WTC11 (cell line): ENCODE results near the gene ANKEF1. TPM values are rescaled to one million over a fixed set of nuclear protein-coding genes. Genes with fewer than 3 reads are reported as not detected.

Experiments used
- ATAC-seq: fragments of 200-7000 bp; cut with Tn5 transposase; 2 replicates; pipeline ENCODE4 v1.10.0; 2021; ENCODE audit warnings: mild to moderate bottlenecking, moderate library complexity
- CTCF ChIA-PET: fragments of 300-600 bp; sonication (Branson Sonifier 250); formaldehyde crosslinking; loops from one replicate; lab custom pipeline; 2021; ENCODE audit warnings: antibody characterized with exemption; lab: Charles Lee
- POLR2A ChIA-PET: fragments of 350-600 bp; sonication (Branson Sonifier 250); formaldehyde crosslinking; loops from one replicate; lab custom pipeline; 2021; ENCODE audit warnings: antibody characterized with exemption; lab: Charles Lee
- DNase-seq: peaks from one replicate; pipeline ENCODE4 v3.0.0; 2021; ENCODE audit warnings: low spot score
- H3K27ac Mint-ChIP-seq: 2 replicates; pipeline ENCODE4 v1.8.0; 2021; ENCODE audit warnings: mixed read lengths
- H3K27me3 Mint-ChIP-seq: 2 replicates; pipeline ENCODE4 v1.8.0; 2021; ENCODE audit warnings: low read depth, mild to moderate bottlenecking, moderate library complexity, mixed read lengths
- H3K36me3 Mint-ChIP-seq: 2 replicates; pipeline ENCODE4 v1.8.0; 2021; ENCODE audit warnings: mixed read lengths
- H3K4me1 Mint-ChIP-seq: 2 replicates; pipeline ENCODE4 v1.8.0; 2022; ENCODE audit warnings: mixed read lengths
- H3K4me3 Mint-ChIP-seq: 2 replicates; pipeline ENCODE4 v1.8.0; 2021; ENCODE audit warnings: mild to moderate bottlenecking, moderate library complexity, mixed read lengths
- H3K9me3 Mint-ChIP-seq: 2 replicates; pipeline ENCODE4 v1.8.0; 2021; ENCODE audit warnings: mixed read lengths
- E2F5 ChIP-seq: sonication (generic); formaldehyde crosslinking; IDR thresholded peaks from 2 replicates; pipeline ENCODE4 v1.8.1; 2022; ENCODE audit warnings: mild to moderate bottlenecking, moderate library complexity, missing genetic modification reagents
- FOXK1 ChIP-seq: sonication (generic); formaldehyde crosslinking; IDR thresholded peaks from 2 replicates; pipeline ENCODE4 v1.8.0; 2022; ENCODE audit warnings: mild to moderate bottlenecking, moderate library complexity, missing genetic modification reagents
- FOXP1 ChIP-seq: sonication (generic); formaldehyde crosslinking; IDR thresholded peaks from 2 replicates; pipeline ENCODE4 v1.8.0; 2022; ENCODE audit warnings: missing genetic modification reagents, mild to moderate bottlenecking, moderate library complexity, borderline replicate concordance
- GRHL2 ChIP-seq: fragments of 250-450 bp; sonication (Bioruptor Pico); IDR thresholded peaks from 2 replicates; pipeline ENCODE4 v1.8.0; 2022; ENCODE audit warnings: mild to moderate bottlenecking, moderate library complexity; ENCODE audit not compliant: insufficient replicate concordance, severe bottlenecking
- IRF1 ChIP-seq: sonication (generic); formaldehyde crosslinking; IDR thresholded peaks from 2 replicates; pipeline ENCODE4 v1.8.0; 2023; ENCODE audit warnings: missing genetic modification reagents
- MYBL2 ChIP-seq: sonication (generic); formaldehyde crosslinking; IDR thresholded peaks from 2 replicates; pipeline ENCODE4 v1.8.1; 2023; ENCODE audit warnings: mild to moderate bottlenecking, moderate library complexity, missing genetic modification reagents
- NFYB ChIP-seq: sonication (generic); formaldehyde crosslinking; conservative IDR thresholded peaks from 2 replicates; pipeline ENCODE4 v1.8.0; 2022; ENCODE audit warnings: low read depth, missing genetic modification reagents
- NR1H2 ChIP-seq: sonication (generic); formaldehyde crosslinking; IDR thresholded peaks from 2 replicates; pipeline ENCODE4 v1.9.0; 2021; ENCODE audit warnings: mild to moderate bottlenecking, moderate library complexity, missing genetic modification reagents
- NR2C2 ChIP-seq: sonication (generic); formaldehyde crosslinking; IDR thresholded peaks from 2 replicates; pipeline ENCODE4 v1.8.0; 2022; ENCODE audit warnings: mild to moderate bottlenecking, missing genetic modification reagents
- SMAD4 ChIP-seq: sonication (generic); formaldehyde crosslinking; IDR thresholded peaks from 2 replicates; pipeline ENCODE4 v1.8.0; 2022; ENCODE audit warnings: mild to moderate bottlenecking, missing genetic modification reagents
- SOX15 ChIP-seq: fragments of 250-450 bp; sonication (Bioruptor Pico); IDR thresholded peaks from 2 replicates; pipeline ENCODE4 v1.9.0; 2021; ENCODE audit warnings: mild to moderate bottlenecking
- STAT6 ChIP-seq: sonication (generic); formaldehyde crosslinking; conservative IDR thresholded peaks from 2 replicates; pipeline ENCODE4 v1.8.1; 2023; ENCODE audit warnings: mild to moderate bottlenecking, low read depth, missing genetic modification reagents, moderate library complexity
- TEAD1 ChIP-seq: sonication (generic); formaldehyde crosslinking; IDR thresholded peaks from 2 replicates; pipeline ENCODE4 v1.8.0; 2022; ENCODE audit warnings: mild to moderate bottlenecking, missing genetic modification reagents
- ZBTB21 ChIP-seq: sonication (generic); formaldehyde crosslinking; IDR thresholded peaks from 2 replicates; pipeline ENCODE4 v1.8.1; 2023; ENCODE audit warnings: mild to moderate bottlenecking, missing genetic modification reagents, borderline replicate concordance
- ZNF263 ChIP-seq: sonication (generic); formaldehyde crosslinking; IDR thresholded peaks from 2 replicates; pipeline ENCODE4 v1.8.1; 2022; ENCODE audit warnings: low read depth, mild to moderate bottlenecking, moderate library complexity, missing genetic modification reagents
- ZNF671 ChIP-seq: fragments of 250-450 bp; sonication (Bioruptor Pico); IDR thresholded peaks from 2 replicates; pipeline ENCODE4 v1.8.0; 2021; ENCODE audit warnings: mild to moderate bottlenecking
- total RNA-seq: library from RNA; stranded (reverse); gene quantifications from 3 replicates; pipeline ENCODE4 v1.2.3, GENCODE V29; 2021
- TF ChIP-seq, protein P1 (sequence below): sonication (generic); formaldehyde crosslinking; IDR thresholded peaks from 2 replicates; pipeline ENCODE4 v1.8.0; 2022; ENCODE audit warnings: mild to moderate bottlenecking, missing genetic modification reagents
- TF ChIP-seq, protein P2 (sequence below): sonication (generic); formaldehyde crosslinking; IDR thresholded peaks from 2 replicates; pipeline ENCODE4 v1.8.0; 2022; ENCODE audit warnings: mild to moderate bottlenecking, missing genetic modification reagents
- TF ChIP-seq, protein P3 (sequence below): sonication (generic); formaldehyde crosslinking; IDR thresholded peaks from 2 replicates; pipeline ENCODE4 v1.8.1; 2023; ENCODE audit warnings: mild to moderate bottlenecking, moderate library complexity, missing genetic modification reagents
- TF ChIP-seq, protein P4 (sequence below): sonication (generic); formaldehyde crosslinking; IDR thresholded peaks from 2 replicates; pipeline ENCODE4 v1.8.1; 2023; ENCODE audit warnings: mild to moderate bottlenecking, missing genetic modification reagents
- TF ChIP-seq, protein P5 (sequence below): sonication (generic); formaldehyde crosslinking; IDR thresholded peaks from 2 replicates; pipeline ENCODE4 v1.8.1; 2022; ENCODE audit warnings: mild to moderate bottlenecking, missing genetic modification reagents, moderate library complexity, borderline replicate concordance

The ANKEF1 gene
- total RNA-seq, 1 experiment from 2014 or later = 7.1 TPM

DNA sequence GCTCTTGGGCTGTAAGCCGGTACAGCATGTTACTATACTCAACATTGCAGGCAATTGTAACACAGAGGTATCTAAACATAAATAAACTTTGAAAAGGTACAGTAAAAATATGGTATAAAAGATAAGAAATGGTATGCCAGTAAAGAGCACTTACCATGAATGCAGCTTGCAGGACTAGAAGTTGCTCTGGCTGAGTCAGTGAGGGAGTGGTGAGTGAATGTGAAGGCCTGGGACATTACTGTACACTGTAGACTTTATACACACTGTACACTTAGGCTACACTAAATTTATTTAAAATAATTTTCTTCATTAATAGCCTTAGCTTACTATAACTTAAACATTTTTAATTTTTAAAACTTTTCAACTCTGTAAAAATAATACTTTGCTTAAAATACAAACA is 37.8 kb upstream of the ANKEF1 start (continued):
- TF ChIP-seq NFYB (CRISPR knock-in tag) = no peak
- TF ChIP-seq, protein P1, sequence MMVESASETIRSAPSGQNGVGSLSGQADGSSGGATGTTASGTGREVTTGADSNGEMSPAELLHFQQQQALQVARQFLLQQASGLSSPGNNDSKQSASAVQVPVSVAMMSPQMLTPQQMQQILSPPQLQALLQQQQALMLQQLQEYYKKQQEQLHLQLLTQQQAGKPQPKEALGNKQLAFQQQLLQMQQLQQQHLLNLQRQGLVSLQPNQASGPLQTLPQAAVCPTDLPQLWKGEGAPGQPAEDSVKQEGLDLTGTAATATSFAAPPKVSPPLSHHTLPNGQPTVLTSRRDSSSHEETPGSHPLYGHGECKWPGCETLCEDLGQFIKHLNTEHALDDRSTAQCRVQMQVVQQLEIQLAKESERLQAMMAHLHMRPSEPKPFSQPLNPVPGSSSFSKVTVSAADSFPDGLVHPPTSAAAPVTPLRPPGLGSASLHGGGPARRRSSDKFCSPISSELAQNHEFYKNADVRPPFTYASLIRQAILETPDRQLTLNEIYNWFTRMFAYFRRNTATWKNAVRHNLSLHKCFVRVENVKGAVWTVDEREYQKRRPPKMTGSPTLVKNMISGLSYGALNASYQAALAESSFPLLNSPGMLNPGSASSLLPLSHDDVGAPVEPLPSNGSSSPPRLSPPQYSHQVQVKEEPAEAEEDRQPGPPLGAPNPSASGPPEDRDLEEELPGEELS = no peak
- no peak for TF ChIP-seq TEAD1

GRCh38 chr20:9999645-10000044 is 35.1 kb upstream of the ANKEF1 start:
- Mint-ChIP-seq H3K27me3 (no peaks in the 10 kb centered on the region), H3K9me3 (peaks cover 15% of the 10 kb centered on the region), H3K27ac (no peak overlapping the region), H3K36me3 (peaks cover 3% of the 10 kb centered on the region), H3K4me3 (no peak overlapping the region), H3K4me1 (no peaks in the 10 kb centered on the region)
- CTCF ChIA-PET = no interaction called here
- DNase-seq (no peak), ATAC-seq (no peak)
- TF ChIP-seq E2F5 (CRISPR knock-in tag) (no peak), FOXK1 (CRISPR knock-in tag) (no peak), STAT6 (CRISPR knock-in tag) (no peak), ZNF671 (no peak), SOX15 (CRISPR knock-in tag) (no peak), IRF1 (CRISPR knock-in tag) (no peak), MYBL2 (no peak), SMAD4 (CRISPR knock-in tag) (no peak), NR1H2 (CRISPR knock-in tag) (no peak), GRHL2 (CRISPR knock-in tag) (no peak), NR2C2 (no peak), ZNF263 (CRISPR knock-in tag) (no peak), FOXP1 (CRISPR knock-in tag) (no peak), ZBTB21 (no peak)
- TF ChIP-seq, protein P2, sequence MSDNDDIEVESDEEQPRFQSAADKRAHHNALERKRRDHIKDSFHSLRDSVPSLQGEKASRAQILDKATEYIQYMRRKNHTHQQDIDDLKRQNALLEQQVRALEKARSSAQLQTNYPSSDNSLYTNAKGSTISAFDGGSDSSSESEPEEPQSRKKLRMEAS (CRISPR knock-in tag) = no peak
- TF ChIP-seq, protein P3, sequence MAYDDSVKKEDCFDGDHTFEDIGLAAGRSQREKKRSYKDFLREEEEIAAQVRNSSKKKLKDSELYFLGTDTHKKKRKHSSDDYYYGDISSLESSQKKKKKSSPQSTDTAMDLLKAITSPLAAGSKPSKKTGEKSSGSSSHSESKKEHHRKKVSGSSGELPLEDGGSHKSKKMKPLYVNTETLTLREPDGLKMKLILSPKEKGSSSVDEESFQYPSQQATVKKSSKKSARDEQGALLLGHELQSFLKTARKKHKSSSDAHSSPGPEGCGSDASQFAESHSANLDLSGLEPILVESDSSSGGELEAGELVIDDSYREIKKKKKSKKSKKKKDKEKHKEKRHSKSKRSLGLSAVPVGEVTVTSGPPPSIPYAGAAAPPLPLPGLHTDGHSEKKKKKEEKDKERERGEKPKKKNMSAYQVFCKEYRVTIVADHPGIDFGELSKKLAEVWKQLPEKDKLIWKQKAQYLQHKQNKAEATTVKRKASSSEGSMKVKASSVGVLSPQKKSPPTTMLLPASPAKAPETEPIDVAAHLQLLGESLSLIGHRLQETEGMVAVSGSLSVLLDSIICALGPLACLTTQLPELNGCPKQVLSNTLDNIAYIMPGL (CRISPR knock-in tag) = no peak
- TF ChIP-seq, protein P4, sequence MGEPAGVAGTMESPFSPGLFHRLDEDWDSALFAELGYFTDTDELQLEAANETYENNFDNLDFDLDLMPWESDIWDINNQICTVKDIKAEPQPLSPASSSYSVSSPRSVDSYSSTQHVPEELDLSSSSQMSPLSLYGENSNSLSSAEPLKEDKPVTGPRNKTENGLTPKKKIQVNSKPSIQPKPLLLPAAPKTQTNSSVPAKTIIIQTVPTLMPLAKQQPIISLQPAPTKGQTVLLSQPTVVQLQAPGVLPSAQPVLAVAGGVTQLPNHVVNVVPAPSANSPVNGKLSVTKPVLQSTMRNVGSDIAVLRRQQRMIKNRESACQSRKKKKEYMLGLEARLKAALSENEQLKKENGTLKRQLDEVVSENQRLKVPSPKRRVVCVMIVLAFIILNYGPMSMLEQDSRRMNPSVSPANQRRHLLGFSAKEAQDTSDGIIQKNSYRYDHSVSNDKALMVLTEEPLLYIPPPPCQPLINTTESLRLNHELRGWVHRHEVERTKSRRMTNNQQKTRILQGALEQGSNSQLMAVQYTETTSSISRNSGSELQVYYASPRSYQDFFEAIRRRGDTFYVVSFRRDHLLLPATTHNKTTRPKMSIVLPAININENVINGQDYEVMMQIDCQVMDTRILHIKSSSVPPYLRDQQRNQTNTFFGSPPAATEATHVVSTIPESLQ (CRISPR knock-in tag) = no peak
- TF ChIP-seq, protein P5, sequence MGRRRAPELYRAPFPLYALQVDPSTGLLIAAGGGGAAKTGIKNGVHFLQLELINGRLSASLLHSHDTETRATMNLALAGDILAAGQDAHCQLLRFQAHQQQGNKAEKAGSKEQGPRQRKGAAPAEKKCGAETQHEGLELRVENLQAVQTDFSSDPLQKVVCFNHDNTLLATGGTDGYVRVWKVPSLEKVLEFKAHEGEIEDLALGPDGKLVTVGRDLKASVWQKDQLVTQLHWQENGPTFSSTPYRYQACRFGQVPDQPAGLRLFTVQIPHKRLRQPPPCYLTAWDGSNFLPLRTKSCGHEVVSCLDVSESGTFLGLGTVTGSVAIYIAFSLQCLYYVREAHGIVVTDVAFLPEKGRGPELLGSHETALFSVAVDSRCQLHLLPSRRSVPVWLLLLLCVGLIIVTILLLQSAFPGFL (CRISPR knock-in tag) = no peak
- POLR2A ChIA-PET = no interaction called here
